ENCODE data around the gene POLR2I. TPM values are rescaled to one million over a fixed set of nuclear protein-coding genes. Genes with fewer than 3 reads are reported as not detected.
"Not testable (repeated sequence)": the region's sequence is repeated elsewhere in the genome, so short reads cannot be mapped to it uniquely, and the experiment has no call there.

The POLR2I gene
- total and polyA plus RNA-seq, 12 donors, result 38.0 to 127 (median 72.4) TPM

DNA sequence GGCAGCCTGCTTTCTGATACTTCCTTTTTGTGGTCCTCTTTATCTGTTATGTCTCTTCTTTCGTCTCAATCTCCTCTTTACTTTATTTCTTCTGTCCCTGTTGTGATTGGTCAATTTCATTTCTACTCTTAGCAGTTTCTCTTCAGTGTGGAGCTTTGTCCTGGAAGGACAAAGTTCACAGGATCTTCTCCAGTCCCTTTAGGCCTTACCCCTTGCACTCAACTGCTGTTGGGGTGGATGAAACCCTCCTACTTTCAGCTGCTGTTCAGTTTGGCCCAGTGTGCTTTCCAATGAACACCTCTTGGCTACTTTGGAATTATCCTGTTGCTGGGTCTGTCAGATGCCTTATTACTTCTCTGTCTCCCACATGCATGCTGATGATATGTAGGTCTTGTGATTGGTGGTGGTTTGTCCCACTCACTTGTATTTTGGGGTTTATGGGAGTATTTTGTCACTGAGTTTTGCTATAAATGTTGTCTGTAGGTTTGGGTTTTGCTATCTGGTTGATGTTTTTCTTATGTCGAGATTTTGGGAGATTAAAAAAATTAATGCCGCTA lies 35.2 kb downstream of the POLR2I start:
- intact Hi-C loops (cut with DNase I), result no loop called here
- no peaks in the 10 kb centered on the region for H3K9me3 ChIP-seq (replicated peaks in 1 of 3)
- WGBS, 4 donors, result 92 to 94% (median 93%) methylated on average over 3 of the region's 3 CpGs
- H3K27ac ChIP-seq, result no peak overlapping the region
- no peaks in the 10 kb centered on the region for H3K36me3 ChIP-seq (replicated peaks in 1 of 2)
- no peak for DNase-seq
- no peak overlapping the region for H3K4me3 ChIP-seq
- H3K27me3 ChIP-seq, result no peaks in the 10 kb centered on the region
- no peaks in the 10 kb centered on the region for H3K4me1 ChIP-seq (replicated peaks in 1 of 2)
- TF ChIP-seq, protein P1, sequence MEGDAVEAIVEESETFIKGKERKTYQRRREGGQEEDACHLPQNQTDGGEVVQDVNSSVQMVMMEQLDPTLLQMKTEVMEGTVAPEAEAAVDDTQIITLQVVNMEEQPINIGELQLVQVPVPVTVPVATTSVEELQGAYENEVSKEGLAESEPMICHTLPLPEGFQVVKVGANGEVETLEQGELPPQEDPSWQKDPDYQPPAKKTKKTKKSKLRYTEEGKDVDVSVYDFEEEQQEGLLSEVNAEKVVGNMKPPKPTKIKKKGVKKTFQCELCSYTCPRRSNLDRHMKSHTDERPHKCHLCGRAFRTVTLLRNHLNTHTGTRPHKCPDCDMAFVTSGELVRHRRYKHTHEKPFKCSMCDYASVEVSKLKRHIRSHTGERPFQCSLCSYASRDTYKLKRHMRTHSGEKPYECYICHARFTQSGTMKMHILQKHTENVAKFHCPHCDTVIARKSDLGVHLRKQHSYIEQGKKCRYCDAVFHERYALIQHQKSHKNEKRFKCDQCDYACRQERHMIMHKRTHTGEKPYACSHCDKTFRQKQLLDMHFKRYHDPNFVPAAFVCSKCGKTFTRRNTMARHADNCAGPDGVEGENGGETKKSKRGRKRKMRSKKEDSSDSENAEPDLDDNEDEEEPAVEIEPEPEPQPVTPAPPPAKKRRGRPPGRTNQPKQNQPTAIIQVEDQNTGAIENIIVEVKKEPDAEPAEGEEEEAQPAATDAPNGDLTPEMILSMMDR (IDR thresholded peaks at IDR 0.05), result no peak
- no peak for TF ChIP-seq POLR2A (IDR thresholded peaks at IDR 0.05)

DNA sequence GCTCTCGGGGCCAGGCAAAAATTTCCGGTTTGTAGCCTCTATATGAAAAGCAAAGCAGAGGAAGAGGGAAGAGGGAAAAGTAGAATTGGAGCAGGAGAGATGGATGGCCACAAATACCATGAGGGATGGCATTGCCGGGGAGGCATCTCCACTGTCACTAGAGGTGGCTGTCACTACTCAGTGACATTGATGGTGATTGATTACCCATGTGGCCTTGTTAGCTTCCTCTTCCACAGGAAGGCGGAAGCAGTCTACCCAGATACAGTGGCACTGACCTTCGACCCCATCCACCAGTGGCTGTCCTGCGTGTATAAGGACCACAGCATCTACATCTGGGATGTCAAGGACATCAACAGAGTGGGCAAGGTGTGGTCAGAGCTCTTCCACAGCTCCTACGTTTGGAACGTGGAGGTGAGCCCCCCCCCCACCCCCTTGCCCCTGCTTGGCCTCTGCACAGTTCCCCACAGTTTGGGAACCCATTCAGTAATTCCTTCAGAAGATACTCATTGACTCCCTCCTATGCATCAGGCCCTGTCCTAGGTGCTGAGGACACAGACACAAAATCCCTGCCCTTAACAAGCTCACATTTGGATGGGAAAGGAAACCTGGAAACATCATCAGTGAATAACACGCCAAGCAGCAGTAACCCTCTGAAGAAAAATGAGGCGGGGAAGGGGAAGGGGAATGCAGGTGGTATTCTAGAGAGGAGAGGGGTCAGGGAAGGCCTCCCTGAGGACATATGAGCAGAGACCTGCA lies 41.4 kb downstream of the POLR2I start:
- intact Hi-C loops (cut with DNase I), result no loop called here
- no peak overlapping the region for H3K4me3 ChIP-seq
- peaks cover 0 to 10% of the 10 kb centered on the region in 2 donors for H3K4me1 ChIP-seq (replicated peaks in 1 of 2)
- no peak for DNase-seq
- no peak overlapping the region for H3K27ac ChIP-seq
- no peaks in the 10 kb centered on the region for H3K9me3 ChIP-seq (replicated peaks in 1 of 3)
- H3K27me3 ChIP-seq, result no peaks in the 10 kb centered on the region
- H3K36me3 ChIP-seq (replicated peaks in 1 of 2), result no peaks in the 10 kb centered on the region
- TF ChIP-seq POLR2A (IDR thresholded peaks at IDR 0.05), result no peak
- TF ChIP-seq, protein P1 (IDR thresholded peaks at IDR 0.05), result no peak
- WGBS, 4 donors, result 77 to 81% (median 79%) methylated on average over 8 to 10 of the region's 10 CpGs

DNA sequence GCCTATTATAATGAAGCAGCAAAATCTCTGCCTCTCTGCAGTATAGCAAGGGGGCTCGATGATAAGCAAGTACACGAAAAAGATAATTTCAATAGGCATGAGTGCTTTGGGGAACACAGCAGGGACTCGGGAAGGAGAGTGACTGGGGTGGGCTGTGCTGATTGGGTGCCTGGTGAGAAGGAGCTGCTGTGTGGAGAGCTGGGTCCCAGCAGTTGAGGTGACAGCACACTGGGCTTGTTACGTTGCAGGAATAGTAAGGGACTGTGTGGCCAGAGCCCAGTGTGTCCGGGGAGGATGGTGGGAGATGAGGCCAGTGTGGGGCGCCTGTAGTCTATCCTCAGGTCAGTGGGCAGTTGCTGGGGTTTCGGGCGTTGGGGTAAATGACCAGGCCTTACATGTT lies 42.6 kb downstream of the POLR2I start:
- H3K4me3 ChIP-seq, result no peak overlapping the region
- peaks cover 0 to 10% of the 10 kb centered on the region in 2 donors for H3K4me1 ChIP-seq (replicated peaks in 1 of 2)
- WGBS, 4 donors, result 87 to 96% (median 91%) methylated on average over 8 of the region's 8 CpGs
- DNase-seq, result no peak
- no peak overlapping the region for H3K27ac ChIP-seq
- TF ChIP-seq POLR2A (IDR thresholded peaks at IDR 0.05), result no peak
- TF ChIP-seq, protein P1 (IDR thresholded peaks at IDR 0.05), result no peak
- no peaks in the 10 kb centered on the region for H3K27me3 ChIP-seq
- no peaks in the 10 kb centered on the region for H3K9me3 ChIP-seq (replicated peaks in 1 of 3)
- no peaks in the 10 kb centered on the region for H3K36me3 ChIP-seq (replicated peaks in 1 of 2)
- intact Hi-C loops (cut with DNase I), result no loop called here

DNA sequence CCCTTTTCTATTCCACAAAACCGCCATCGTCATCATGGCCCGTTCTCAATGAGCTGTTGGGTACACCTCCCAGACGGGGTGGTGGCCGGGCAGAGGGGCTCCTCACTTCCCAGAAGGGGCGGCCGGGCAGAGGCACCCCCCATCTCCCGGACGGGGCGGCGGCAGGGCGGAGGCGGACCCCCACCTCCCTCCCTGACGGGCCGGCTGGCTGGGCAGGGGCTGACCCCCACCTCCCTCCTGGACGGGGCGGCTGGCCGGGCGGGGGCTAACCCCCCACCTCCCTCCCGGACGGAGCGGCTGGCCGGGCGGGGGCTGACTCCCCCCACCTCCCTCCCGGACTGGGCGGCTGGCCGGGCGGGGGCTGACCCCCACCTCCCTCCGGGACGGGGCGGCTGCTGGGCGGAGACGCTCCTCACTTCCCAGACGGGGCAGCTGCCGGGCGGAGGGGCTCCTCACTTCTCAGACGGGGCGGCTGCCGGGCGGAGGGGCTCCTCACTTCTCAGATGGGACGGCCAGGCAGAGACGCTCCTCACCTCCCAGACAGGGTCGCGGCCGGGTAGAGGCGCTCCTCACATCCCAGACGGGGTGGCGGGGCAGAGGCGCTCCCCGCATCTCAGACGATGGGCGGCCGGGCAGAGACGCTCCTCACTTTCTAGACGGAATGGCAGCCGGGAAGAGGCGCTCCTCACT lies 45.7 kb downstream of the POLR2I start:
- not testable (repeated sequence) for H3K27me3 ChIP-seq; H3K36me3 ChIP-seq (replicated peaks in 1 of 2); DNase-seq; H3K27ac ChIP-seq; H3K4me1 ChIP-seq (replicated peaks in 1 of 2); H3K9me3 ChIP-seq (replicated peaks in 1 of 3); H3K4me3 ChIP-seq
- intact Hi-C loops (cut with DNase I), result loop anchor here in 1 of 2 donors (10.0 kb wide), 1 partner anchor 46 kb away; the partner anchor contains the start of genes OVOL3, POLR2I and TBCB
- WGBS, 4 donors, result 96 to 98% (median 98%) methylated on average over 25 to 48 of the region's 57 CpGs; no CpG with 5 or more reads in 1 of the 4 donors

Measured in adrenal gland (tissue), 12 donors.